ENCODE results near the gene NFATC2IP. TPM values are rescaled to one million over a fixed set of nuclear protein-coding genes. Genes with fewer than 3 reads are reported as not detected.

NFATC2IP gene
- total RNA-seq, 1 experiment from 2014 or later = 58.2 TPM

DNA sequence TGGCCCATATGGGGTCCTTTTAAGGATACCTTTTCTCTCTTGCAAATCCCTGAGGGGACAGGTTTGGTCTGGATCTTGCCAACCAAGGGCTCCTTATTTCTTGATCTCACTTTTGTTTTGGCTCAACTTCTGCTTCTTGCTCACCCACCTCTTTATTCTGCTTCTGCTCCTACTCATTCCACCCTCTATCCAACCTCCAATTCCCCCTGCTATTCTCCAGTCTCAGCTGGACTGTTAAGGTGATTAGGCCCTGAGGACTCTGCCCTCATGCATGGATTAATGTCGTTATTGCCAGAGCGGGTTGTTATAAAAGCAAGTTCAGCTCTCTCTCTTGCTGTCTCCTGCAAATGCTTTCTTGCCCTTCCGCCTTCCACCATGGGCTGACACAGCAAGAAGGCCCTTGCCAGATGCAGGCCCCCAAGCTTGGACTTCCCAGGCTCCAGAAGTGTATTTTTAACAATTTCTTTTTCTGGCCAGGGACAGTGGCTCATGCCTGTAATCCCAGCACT lies 63.9 kb downstream of the NFATC2IP start:
- intact Hi-C loops (cut with micrococcal nuclease; ENCODE audit: unreplicated experiment) = no loop called here
- no peak for DNase-seq
- TF ChIP-seq, protein P1, sequence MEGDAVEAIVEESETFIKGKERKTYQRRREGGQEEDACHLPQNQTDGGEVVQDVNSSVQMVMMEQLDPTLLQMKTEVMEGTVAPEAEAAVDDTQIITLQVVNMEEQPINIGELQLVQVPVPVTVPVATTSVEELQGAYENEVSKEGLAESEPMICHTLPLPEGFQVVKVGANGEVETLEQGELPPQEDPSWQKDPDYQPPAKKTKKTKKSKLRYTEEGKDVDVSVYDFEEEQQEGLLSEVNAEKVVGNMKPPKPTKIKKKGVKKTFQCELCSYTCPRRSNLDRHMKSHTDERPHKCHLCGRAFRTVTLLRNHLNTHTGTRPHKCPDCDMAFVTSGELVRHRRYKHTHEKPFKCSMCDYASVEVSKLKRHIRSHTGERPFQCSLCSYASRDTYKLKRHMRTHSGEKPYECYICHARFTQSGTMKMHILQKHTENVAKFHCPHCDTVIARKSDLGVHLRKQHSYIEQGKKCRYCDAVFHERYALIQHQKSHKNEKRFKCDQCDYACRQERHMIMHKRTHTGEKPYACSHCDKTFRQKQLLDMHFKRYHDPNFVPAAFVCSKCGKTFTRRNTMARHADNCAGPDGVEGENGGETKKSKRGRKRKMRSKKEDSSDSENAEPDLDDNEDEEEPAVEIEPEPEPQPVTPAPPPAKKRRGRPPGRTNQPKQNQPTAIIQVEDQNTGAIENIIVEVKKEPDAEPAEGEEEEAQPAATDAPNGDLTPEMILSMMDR (IDR thresholded peaks at IDR 0.05; ENCODE audit: insufficient read depth in 1 of 2, low read depth in 1 of 2, low read length in 1 of 2, severe bottlenecking in 1 of 2, unreplicated experiment in 1 of 2) = no peak
- H3K4me1 Mint-ChIP-seq (ENCODE audit: low read depth, unreplicated experiment) = no peaks in the 10 kb centered on the region
- no peaks in the 10 kb centered on the region for H3K27me3 ChIP-seq (replicated peaks; ENCODE audit: control insufficient read depth, insufficient read depth, low read length)
- H3K36me3 Mint-ChIP-seq (ENCODE audit: insufficient read depth, unreplicated experiment) = no peaks in the 10 kb centered on the region
- BruUV-seq (replicated peaks) = no TSS peak
- no peaks in the 10 kb centered on the region for H3K9me3 ChIP-seq
- ChIA-PET POLR2A (no interaction called here), CTCF (no interaction called here)
- no peaks in the 10 kb centered on the region for H3K36me3 ChIP-seq (ENCODE audit: control insufficient read depth, insufficient read depth, low read length)
- H3K4me1 ChIP-seq = no peaks in the 10 kb centered on the region
- no peak overlapping the region for H3K27ac Mint-ChIP-seq (ENCODE audit: unreplicated experiment)
- no peaks in the 10 kb centered on the region for H3K27me3 Mint-ChIP-seq (ENCODE audit: insufficient read depth, unreplicated experiment)
- no peak overlapping the region for H3K4me3 ChIP-seq (ENCODE audit: low read depth, low read length)
- no peaks in the 10 kb centered on the region for H3K9me3 Mint-ChIP-seq (ENCODE audit: unreplicated experiment)
- H3K4me3 Mint-ChIP-seq (ENCODE audit: unreplicated experiment) = no peak overlapping the region

Other genes starting within 250 kb of the NFATC2IP start
- 777 and 841 TPM in 2 replicates for gene EIF3C, start 239.5 kb upstream of the NFATC2IP start, total RNA-seq (2022)
- 0.45 and 0.77 TPM in 2 replicates for gene NPIPB9, start 199.2 kb upstream of the NFATC2IP start, total RNA-seq (2022)
- gene ATXN2L, start 127.9 kb upstream of the NFATC2IP start, total RNA-seq (2022) = 329 and 352 TPM in 2 replicates
- gene TUFM, start 104.6 kb upstream of the NFATC2IP start, total RNA-seq (2022) = 207 and 234 TPM in 2 replicates
- gene SH2B1, start 87.1 kb upstream of the NFATC2IP start, total RNA-seq (2022) = 37.0 and 46.4 TPM in 2 replicates
- gene ATP2A1, start 72.4 kb upstream of the NFATC2IP start, total RNA-seq (2022) = 2.3 and 2.6 TPM in 2 replicates
- gene RABEP2, start 25.7 kb upstream of the NFATC2IP start, total RNA-seq (2022) = 22.9 and 24.2 TPM in 2 replicates
- not detected in 2 replicates for gene CD19, start 19.0 kb upstream of the NFATC2IP start, total RNA-seq (2022)
- gene SPNS1, start 23.8 kb downstream of the NFATC2IP start, total RNA-seq (2022) = 55.3 and 61.3 TPM in 2 replicates
- gene LAT, start 34.1 kb downstream of the NFATC2IP start, total RNA-seq (2022) = 1.7 and 3.2 TPM in 2 replicates